HEK293T (cell line): Measurements from ENCODE around the gene TEP1.

ENCODE experiments used
- ARNT ChIP-seq: fragments of 450-650 bp; IDR thresholded peaks from 2 replicates; pipeline ENCODE4 v1.6.1; 2017; ENCODE audit warnings: mild to moderate bottlenecking
- BHLHE40 ChIP-seq: fragments of 450-650 bp; IDR thresholded peaks from 2 replicates; pipeline ENCODE4 v1.6.1; 2016; ENCODE audit warnings: mild to moderate bottlenecking, moderate library complexity, borderline replicate concordance
- CTBP1 ChIP-seq: fragments of 450-650 bp; IDR thresholded peaks from 2 replicates; pipeline ENCODE4 v1.6.1; 2016; ENCODE audit warnings: borderline replicate concordance
- ELF4 ChIP-seq: fragments of 450-650 bp; IDR thresholded peaks from 2 replicates; pipeline ENCODE4 v1.6.1; 2017; ENCODE audit warnings: antibody characterized with exemption
- FOXA1 ChIP-seq: fragments of 450-650 bp; IDR thresholded peaks from 2 replicates; pipeline ENCODE4 v1.6.1; 2016; ENCODE audit warnings: mild to moderate bottlenecking
- FOXM1 ChIP-seq: fragments of 450-650 bp; IDR thresholded peaks from 2 replicates; pipeline ENCODE4 v1.6.1; 2017; ENCODE audit warnings: mild to moderate bottlenecking, borderline replicate concordance
- HDGF ChIP-seq: fragments of 450-650 bp; IDR thresholded peaks from 2 replicates; pipeline ENCODE4 v1.6.1; 2017; ENCODE audit warnings: antibody characterized with exemption, borderline replicate concordance
- NFRKB ChIP-seq: fragments of 450-650 bp; IDR thresholded peaks from 2 replicates; pipeline ENCODE4 v1.6.1; 2016; ENCODE audit warnings: mild to moderate bottlenecking, moderate library complexity
- SP1 ChIP-seq: fragments of 450-650 bp; IDR thresholded peaks from 2 replicates; pipeline ENCODE4 v1.6.1; 2017
- SUZ12 ChIP-seq: fragments of 450-650 bp; IDR thresholded peaks from 2 replicates; pipeline ENCODE4 v1.6.1; 2016; ENCODE audit warnings: mild to moderate bottlenecking
- TARDBP ChIP-seq: fragments of 450-650 bp; IDR thresholded peaks from 2 replicates; pipeline ENCODE4 v1.6.1; 2016
- ZNF384 ChIP-seq: fragments of 450-650 bp; IDR thresholded peaks from 2 replicates; pipeline ENCODE4 v1.6.1; 2016
- TF ChIP-seq, protein P1 (sequence below): fragments of 450-650 bp; IDR thresholded peaks from 2 replicates; pipeline ENCODE4 v1.6.1; 2016

DNA sequence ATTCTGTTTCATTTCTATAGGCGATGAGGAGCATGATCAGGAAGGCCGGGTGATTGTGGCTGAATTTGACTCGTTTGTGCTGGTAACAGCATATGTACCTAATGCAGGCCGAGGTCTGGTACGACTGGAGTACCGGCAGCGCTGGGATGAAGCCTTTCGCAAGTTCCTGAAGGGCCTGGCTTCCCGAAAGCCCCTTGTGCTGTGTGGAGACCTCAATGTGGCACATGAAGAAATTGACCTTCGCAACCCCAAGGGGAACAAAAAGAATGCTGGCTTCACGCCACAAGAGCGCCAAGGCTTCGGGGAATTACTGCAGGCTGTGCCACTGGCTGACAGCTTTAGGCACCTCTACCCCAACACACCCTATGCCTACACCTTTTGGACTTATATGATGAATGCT is 43.7 kb upstream of the TEP1 start:
- TF ChIP-seq TARDBP = no peak
- no peak for TF ChIP-seq BHLHE40
- no peak for TF ChIP-seq SUZ12
- TF ChIP-seq FOXA1 = no peak
- TF ChIP-seq HDGF = no peak
- no peak for TF ChIP-seq SP1
- no peak for TF ChIP-seq ARNT
- no peak for TF ChIP-seq FOXM1
- TF ChIP-seq ZNF384 = no peak
- TF ChIP-seq ELF4 = no peak
- TF ChIP-seq NFRKB = no peak
- TF ChIP-seq, protein P1, sequence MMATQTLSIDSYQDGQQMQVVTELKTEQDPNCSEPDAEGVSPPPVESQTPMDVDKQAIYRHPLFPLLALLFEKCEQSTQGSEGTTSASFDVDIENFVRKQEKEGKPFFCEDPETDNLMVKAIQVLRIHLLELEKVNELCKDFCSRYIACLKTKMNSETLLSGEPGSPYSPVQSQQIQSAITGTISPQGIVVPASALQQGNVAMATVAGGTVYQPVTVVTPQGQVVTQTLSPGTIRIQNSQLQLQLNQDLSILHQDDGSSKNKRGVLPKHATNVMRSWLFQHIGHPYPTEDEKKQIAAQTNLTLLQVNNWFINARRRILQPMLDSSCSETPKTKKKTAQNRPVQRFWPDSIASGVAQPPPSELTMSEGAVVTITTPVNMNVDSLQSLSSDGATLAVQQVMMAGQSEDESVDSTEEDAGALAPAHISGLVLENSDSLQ = no peak
- TF ChIP-seq CTBP1 = no peak
